8988T (cell line): Measurements from ENCODE around the gene RASSF7.

Experiments used
- DNase-seq: peaks from one replicate; pipeline ENCODE4 v3.0.0; 2011

Gene RASSF7

GRCh38 chr11:533586-534395 lies 27.0 kb upstream of the RASSF7 start:
- DNase-seq, result no peak

DNA sequence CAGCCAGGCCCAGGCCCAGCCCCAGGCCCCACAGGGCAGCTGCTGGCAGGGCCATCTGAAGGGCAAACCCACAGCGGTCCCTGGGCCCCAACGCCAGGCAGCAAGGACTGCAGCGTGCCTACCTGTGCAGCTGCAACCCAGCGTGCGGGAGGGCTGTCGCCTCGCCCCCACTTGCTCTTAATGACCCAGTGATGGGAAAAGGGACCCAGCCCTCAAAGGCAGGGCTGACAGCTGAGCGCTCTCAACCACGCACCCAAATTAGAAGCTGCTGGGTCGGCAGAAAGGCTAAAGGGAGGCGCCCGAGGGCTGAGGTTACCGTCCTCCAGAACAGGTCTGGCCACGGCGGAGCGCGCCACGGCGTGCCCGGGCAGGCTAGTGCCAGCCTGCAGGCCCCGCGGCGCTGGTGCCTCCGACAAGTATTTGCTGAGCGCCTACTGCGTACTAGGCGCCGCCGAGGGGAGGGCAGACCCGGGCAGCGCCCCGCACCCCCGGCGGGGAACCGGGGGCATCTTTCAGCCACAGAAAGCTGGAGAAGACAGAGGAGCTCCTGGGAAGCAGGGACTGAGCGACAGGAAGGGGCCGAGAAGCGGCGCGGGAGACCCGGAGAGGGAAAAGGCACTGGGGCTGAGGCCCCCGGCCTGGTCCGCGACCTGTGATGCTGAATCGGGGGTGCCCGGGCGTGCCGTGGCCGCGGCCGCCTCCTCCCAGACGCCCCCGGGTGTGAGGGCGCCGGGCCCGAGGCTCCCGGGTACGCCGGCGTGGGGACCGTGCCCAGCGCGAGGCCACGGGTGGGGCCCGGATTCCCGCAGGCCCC lies 26.2 kb upstream of the RASSF7 start:
- DNase-seq, result peak; percentile 78

- no peak for DNase-seq
These were observed 25.6 kb upstream of the RASSF7 start for GRCh38 chr11:535210-535518.

- peak; percentile 100 for DNase-seq
These were observed 25.0 kb upstream of the RASSF7 start, which contains the start of gene HRAS for GRCh38 chr11:535519-536454. HRAS (minus strand) TSS chr11:535576.

- DNase-seq, result peak; percentile 63
These were observed 23.7 kb upstream of the RASSF7 start, which contains the start of gene LRRC56 for GRCh38 chr11:536841-537621. LRRC56 (plus strand) TSS chr11:537527; CDS start chr11:540685, 3,158 bp downstream.

GRCh38 chr11:537622-538430 lies 22.9 kb upstream of the RASSF7 start:
- peak; percentile 53 for DNase-seq

GRCh38 chr11:538431-539051 lies 22.2 kb upstream of the RASSF7 start:
- no peak for DNase-seq

GRCh38 chr11:539971-540481 lies 20.7 kb upstream of the RASSF7 start:
- no peak for DNase-seq

DNA sequence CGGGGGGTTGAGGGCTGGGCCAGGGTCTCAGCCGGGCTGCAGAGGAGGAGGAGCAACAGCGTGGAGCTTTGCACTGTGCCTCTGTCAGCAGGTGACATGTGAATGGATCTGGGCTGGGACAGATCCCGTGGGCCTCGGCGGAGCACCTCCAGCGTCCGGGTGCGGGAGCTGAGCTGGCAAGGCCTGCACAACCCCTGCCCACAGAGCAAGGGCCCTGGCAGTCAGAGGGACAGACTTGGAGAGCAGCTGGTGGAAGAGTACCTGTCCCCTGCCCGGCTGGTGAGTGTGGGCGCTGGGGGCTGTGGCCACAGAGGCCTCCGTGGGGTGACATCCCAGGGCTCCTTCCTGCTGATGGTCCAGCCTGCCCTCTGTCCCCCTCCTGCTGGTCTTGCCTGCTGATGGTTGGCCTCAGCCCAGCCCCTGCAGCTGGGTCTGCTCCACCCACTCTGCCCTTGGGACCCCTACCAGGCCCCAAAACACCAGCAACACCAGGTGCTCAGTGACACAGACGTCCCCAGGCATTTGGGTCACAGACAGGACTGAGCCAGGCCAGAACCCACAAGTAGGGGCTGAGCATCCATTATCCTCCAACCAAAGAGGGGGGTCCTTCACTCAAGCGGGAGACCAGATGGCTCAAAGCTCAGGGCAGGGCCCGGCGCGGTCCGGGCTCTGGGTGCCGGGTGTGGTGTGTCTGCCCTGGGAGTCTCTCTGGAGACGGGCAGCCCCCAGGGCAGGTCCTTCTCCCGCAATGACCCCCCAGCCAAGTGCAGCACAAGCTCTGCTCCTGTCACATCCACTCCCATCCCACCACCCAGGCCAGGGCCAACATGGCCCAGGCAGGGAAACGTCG lies 20.0 kb upstream of the RASSF7 start:
- no peak for DNase-seq

- no peak for DNase-seq
These were observed 19.3 kb upstream of the RASSF7 start for GRCh38 chr11:541433-541885.

- DNase-seq, result no peak
These were observed 16.0 kb upstream of the RASSF7 start for GRCh38 chr11:544817-545166.

DNA sequence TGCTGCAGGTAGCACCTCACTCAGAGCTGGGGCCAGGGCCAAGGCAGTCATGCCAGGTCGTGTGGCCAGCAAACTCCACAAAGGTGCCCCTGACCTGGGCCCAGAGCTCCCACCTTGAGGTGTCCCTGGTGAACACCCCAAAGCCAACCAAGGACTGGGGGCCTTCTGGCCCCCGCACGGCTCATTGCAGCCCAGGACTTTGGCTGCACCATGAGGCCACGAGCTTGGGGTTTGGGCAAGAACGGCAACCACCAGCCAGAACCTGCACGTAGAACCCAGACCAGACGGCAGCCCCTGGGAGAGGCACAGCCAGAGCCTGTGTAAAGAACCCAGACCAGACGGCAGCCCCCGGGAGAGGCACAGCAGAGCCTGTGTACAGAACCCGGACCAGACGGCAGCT lies 15.6 kb upstream of the RASSF7 start:
- DNase-seq, result no peak

DNA sequence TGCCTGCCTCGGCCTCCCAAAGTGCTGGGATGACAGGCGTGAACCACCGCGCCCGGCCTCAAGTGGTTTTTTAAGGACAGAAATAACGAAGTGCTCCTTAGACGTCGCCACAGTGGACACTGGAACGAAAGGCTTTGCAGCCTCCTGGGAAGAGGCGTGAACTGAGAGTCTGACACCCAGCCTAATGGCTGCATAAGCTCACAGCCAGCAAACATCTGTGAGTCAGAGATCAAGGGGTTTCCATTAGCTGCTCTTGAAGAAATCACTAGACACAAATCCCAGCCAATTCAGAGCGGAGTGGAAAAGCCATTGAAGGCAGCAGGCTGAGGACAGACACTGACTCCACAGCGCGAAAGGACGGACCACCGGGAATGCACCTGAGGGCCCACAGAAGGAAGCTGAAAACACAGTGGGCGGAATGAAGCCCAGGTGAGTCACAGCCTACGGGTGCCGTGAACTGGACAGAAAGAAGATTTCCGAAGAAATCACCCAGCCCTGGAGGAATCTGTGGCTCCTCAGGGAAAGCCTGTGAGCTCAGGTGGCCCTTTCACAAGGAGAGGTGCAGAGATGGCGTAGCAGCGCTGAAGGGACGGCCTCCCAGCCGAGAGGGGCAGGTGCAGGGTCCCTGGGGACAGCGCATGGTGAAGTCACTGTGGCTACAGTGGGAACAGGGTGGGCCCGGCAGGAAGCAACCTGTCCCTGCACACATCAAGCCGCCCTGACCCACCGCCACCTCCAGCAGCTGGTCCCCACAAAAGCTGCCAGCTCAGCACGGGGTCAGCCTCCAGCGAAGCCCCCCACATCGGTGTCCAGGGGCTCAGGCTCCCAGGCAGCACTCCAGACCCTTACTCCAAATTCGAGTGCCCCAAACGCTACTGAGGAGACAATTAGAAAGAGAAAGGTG lies 11.8 kb upstream of the RASSF7 start:
- no peak for DNase-seq

DNA sequence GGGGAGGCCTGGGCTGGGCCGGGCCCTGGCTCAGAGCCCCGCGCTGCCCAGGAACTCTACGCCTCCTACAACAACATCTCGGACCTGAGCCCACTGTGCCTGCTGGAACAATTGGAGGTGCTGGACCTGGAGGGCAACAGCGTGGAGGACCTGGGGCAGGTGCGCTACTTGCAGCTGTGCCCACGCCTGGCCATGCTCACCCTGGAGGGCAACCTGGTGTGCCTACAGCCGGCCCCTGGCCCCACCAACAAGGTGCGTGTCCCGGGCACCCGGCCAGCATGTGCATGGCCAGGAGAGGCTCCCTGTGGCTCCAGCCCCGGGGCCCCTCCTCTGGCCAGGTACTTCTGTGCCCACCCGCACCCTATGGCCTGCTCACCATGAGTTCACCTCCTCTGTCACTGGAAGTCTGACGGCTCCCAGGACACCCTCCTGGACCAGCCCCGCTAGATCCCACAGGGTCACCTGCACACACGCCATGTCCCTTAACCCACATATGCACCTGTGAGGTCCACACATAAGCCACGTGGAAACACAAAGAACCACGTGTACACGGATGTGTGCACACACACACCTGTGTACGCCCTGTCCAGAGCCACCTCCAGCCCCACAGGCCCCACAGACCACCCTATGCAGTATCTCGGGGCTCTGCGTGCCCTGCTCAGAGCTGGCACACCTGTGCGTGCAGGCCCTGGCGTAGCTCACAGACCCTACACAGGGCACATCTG lies 10.6 kb upstream of the RASSF7 start:
- DNase-seq, result no peak

GRCh38 chr11:550746-551085 lies 10.1 kb upstream of the RASSF7 start:
- no peak for DNase-seq

DNA sequence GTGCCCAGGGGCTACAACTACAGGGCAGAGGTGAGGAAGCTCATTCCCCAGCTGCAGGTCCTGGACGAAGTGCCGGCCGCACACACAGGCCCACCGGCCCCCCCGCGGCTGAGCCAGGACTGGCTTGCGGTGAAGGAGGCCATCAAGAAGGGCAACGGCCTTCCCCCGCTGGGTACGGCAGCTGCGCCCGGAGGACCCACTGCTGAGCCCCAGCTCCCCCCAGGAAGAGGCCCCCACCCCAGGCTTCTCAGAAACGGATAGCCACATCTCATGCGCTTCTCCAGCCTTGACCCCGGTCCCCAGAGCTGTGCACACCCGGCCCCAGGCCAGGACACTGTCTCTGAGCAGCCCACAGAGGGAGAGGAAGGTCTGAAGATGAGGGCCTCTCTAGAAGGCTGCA lies 9.6 kb upstream of the RASSF7 start:
- DNase-seq, result no peak

GRCh38 chr11:551596-551995 lies 9.2 kb upstream of the RASSF7 start:
- no peak for DNase-seq
